Neural progenitor cell (in vitro differentiated cells): ENCODE results near the gene ANTXR1.

ENCODE experiments used
- CTCF ChIP-seq: fragments of 200-600 bp; sonication (generic); IDR thresholded peaks from 2 replicates; pipeline ENCODE4 v1.5.1; 2017; ENCODE audit warnings: antibody characterized with exemption, mild to moderate bottlenecking
- EZH2 ChIP-seq: fragments of 200-600 bp; sonication (generic); IDR thresholded peaks from 2 replicates; pipeline ENCODE4 v1.6.1; 2017; ENCODE audit warnings: antibody characterized with exemption, mild to moderate bottlenecking, moderate library complexity

- TF ChIP-seq CTCF (no peak), EZH2 (no peak)
These were observed 153.5 kb downstream of the ANTXR1 start for GRCh38 chr2:69166465-69166811.
